GM12801 (cell line): Measurements from ENCODE around the gene ZNF761.

Experiments used
- CTCF ChIP-seq: IDR thresholded peaks from one replicate; pipeline ENCODE4 v1.5.1; 2011; ENCODE audit warnings: control low read depth; ENCODE audit not compliant: insufficient read length; ENCODE audit errors: extremely low read depth

ZNF761 gene

DNA sequence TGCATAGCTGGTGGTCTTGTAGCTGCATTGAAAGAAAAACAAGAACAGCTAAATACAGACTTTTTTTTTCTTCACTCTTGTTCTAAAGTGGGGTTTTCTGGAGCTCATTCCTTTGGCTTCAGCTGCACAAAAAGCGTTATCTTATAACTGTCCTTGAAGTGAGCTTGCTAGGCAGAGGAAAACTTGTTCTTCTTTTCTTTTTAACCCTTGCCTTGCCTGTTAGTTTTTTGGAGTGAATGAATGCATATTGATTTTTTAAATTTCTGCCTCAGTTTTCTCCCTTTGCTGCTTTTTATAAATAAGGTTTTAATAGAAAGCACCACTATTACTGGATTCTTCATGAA is 35.3 kb upstream of the ZNF761 start:
- TF ChIP-seq CTCF: no peak

- no peak for TF ChIP-seq CTCF
Measured at GRCh38 chr19:53409505-53410204, 22.1 kb upstream of the ZNF761 start.

DNA sequence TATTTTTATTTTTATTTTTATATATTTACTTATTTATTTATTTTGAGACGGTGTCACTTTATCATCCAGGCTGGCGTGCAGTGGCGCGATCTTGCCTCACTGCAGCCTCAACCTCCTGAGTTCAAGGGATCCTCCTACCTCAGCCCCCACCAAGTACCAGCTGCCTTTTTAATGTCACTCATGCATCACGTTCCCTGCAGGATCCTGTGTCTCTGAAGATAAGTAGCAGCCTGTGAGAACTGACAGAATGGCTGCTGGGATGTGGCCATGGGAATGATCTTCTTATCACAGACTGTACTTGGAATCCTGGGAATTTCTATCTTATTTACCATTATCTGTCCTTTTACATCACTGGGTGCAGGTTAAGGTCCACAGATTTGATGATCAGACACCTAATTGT is 9.2 kb upstream of the ZNF761 start:
- no peak for TF ChIP-seq CTCF

GRCh38 chr19:53424968-53425597 is 6.7 kb upstream of the ZNF761 start:
- no peak for TF ChIP-seq CTCF

DNA sequence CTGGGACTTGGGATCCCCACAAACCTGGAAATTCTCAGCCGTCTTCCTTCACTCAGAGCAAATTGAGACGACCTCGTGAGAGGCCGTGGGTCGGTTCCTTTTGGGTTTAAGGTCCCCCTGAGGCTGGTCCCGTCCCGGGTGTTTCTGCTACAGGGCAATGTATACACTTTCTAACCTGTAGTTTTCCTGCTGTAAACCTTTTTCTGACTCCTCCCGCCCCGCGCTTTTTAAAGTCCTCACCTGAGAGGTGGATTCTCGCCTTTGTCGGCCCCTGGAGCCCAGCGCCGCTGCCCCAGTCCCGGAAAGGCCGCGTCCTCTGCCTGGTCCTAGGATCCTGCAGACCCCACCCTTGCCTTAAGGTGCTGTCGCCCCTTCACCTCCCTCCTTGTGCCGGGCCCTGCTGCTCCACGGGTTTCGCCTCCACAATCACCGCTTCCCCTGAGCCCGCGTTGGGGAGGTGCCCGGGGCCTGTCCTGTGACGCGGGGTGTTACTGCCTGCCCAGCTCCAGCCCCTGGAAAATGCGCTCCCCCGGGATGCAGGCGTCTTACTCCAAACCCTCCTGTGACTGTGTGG is 391 bp downstream of the ZNF761 start:
- no peak for TF ChIP-seq CTCF

- no peak for TF ChIP-seq CTCF
Measured at GRCh38 chr19:53455828-53456227, 24.0 kb downstream of the ZNF761 start.

- TF ChIP-seq CTCF: no peak
Measured at GRCh38 chr19:53461866-53462265, 30.1 kb downstream of the ZNF761 start.
